Thyroid gland (tissue), 4 donors: Measurements from ENCODE around the gene MX2.

Experiments used
- CTCF ChIP-seq, 6 experiments: fragments of 200-600 bp in 3 of 6; fragments of 450-650 bp in 3 of 6; sonication (generic) in 3 of 6; IDR thresholded peaks; one replicate each; pipeline ENCODE4 v1.5.1; 2016 to 2019; ENCODE audit warnings: antibody characterized with exemption in 6 of 6, mild to moderate bottlenecking in 2 of 6, inconsistent platforms in 1 of 6, moderate library complexity in 1 of 6
- POLR2A ChIP-seq, 2 donors: fragments of 450-650 bp; IDR thresholded peaks; one replicate each; pipeline ENCODE4 v1.6.1; 2017; ENCODE audit warnings: antibody characterized with exemption in 2 of 2, mild to moderate bottlenecking in 2 of 2, moderate library complexity in 1 of 2

GRCh38 chr21:41338455-41338854 is 23.4 kb upstream of the MX2 start:
- TF ChIP-seq POLR2A (IDR thresholded peaks at IDR 0.05) (no peak), CTCF (IDR thresholded peaks at IDR 0.05) (no peak)
